ENCODE measurements around the gene EEF1AKMT2.

EEF1AKMT2 gene

GRCh38 chr10:124738441-124738840 lies 53.2 kb downstream of the EEF1AKMT2 start:
- H3K9ac ChIP-seq (ENCODE audit: low read length): peak overlapping the region; percentile 98
- H3K79me2 ChIP-seq (ENCODE audit: insufficient read depth, low read length): peaks cover 99% of the 10 kb centered on the region
- peaks cover 40% of the 10 kb centered on the region for H3F3A ChIP-seq (ENCODE audit: insufficient read depth)
- TF ChIP-seq EZH2phosphoT487 (conservative IDR thresholded peaks at IDR 0.05; ENCODE audit: low read length) (no peak), CTCF (IDR thresholded peaks at IDR 0.05; ENCODE audit: insufficient read depth, low read length, poor library complexity, severe bottlenecking) (no peak)
- no peak overlapping the region for H2AFZ ChIP-seq (ENCODE audit: low read depth, low read length, severe bottlenecking)
- peaks cover 4% of the 10 kb centered on the region; the same call in 1 of the 2 replicates for H4K20me1 ChIP-seq (ENCODE audit: low read depth, low read length)
- H3K4me2 ChIP-seq (ENCODE audit: low read depth, low read length, poor library complexity, severe bottlenecking): peak overlapping the region; percentile 95
- no peaks in the 10 kb centered on the region for H3K9me2 ChIP-seq (replicated peaks; ENCODE audit: insufficient read depth, low read length)
- no peaks in the 10 kb centered on the region for H3K36me3 ChIP-seq (ENCODE audit: low read length)
- no peaks in the 10 kb centered on the region for H3K9me3 ChIP-seq (ENCODE audit: insufficient read depth, low read length)
- peak overlapping the region; percentile 97 for H3K27ac ChIP-seq (ENCODE audit: low read depth, low read length)
- H3K27me3 ChIP-seq (ENCODE audit: low read length): no peaks in the 10 kb centered on the region
- peak overlapping the region; percentile 91 for H3K4me3 ChIP-seq (ENCODE audit: insufficient read depth, low read length, poor library complexity, severe bottlenecking)

GRCh38 chr10:124737708-124738107 lies 54.0 kb downstream of the EEF1AKMT2 start:
- Histone ChIP-seq H3K27ac (ENCODE audit: low read depth, low read length) (peak overlapping the region; percentile 97), H3K4me2 (ENCODE audit: low read depth, low read length, poor library complexity, severe bottlenecking) (peak overlapping the region; percentile 95)
- no peak for TF ChIP-seq EZH2phosphoT487 (conservative IDR thresholded peaks at IDR 0.05; ENCODE audit: low read length)
- TF ChIP-seq CTCF (IDR thresholded peaks at IDR 0.05; ENCODE audit: insufficient read depth, low read length, poor library complexity, severe bottlenecking): no peak

GRCh38 chr10:124737221-124737620 lies 54.5 kb downstream of the EEF1AKMT2 start:
- Histone ChIP-seq H3K9me2 (replicated peaks; ENCODE audit: insufficient read depth, low read length) (no peaks in the 10 kb centered on the region), H3K4me2 (ENCODE audit: low read depth, low read length, poor library complexity, severe bottlenecking) (peak overlapping the region; percentile 95), H3K4me3 (ENCODE audit: insufficient read depth, low read length, poor library complexity, severe bottlenecking) (peak overlapping the region; percentile 26), H4K20me1 (ENCODE audit: low read depth, low read length) (peaks cover 4% of the 10 kb centered on the region; the same call in 1 of the 2 replicates), H3K36me3 (ENCODE audit: low read length) (no peaks in the 10 kb centered on the region), H3K27ac (ENCODE audit: low read depth, low read length) (peak overlapping the region; percentile 97), H3K27me3 (ENCODE audit: low read length) (no peaks in the 10 kb centered on the region), H3K9ac (ENCODE audit: low read length) (peak overlapping the region; percentile 98), H3F3A (ENCODE audit: insufficient read depth) (peaks cover 34% of the 10 kb centered on the region), H3K79me2 (ENCODE audit: insufficient read depth, low read length) (peaks cover 100% of the 10 kb centered on the region), H2AFZ (ENCODE audit: low read depth, low read length, severe bottlenecking) (no peak overlapping the region), H3K9me3 (ENCODE audit: insufficient read depth, low read length) (no peaks in the 10 kb centered on the region)
- TF ChIP-seq CTCF (IDR thresholded peaks at IDR 0.05; ENCODE audit: insufficient read depth, low read length, poor library complexity, severe bottlenecking): no peak
- TF ChIP-seq EZH2phosphoT487 (conservative IDR thresholded peaks at IDR 0.05; ENCODE audit: low read length): no peak

More at GRCh38 chr10:124737708-124738107, 54.0 kb downstream of the EEF1AKMT2 start:
- Histone ChIP-seq H2AFZ (ENCODE audit: low read depth, low read length, severe bottlenecking) (no peak overlapping the region), H3K79me2 (ENCODE audit: insufficient read depth, low read length) (peaks cover 100% of the 10 kb centered on the region), H3K27me3 (ENCODE audit: low read length) (no peaks in the 10 kb centered on the region), H3K9ac (ENCODE audit: low read length) (peak overlapping the region; percentile 98), H3K4me3 (ENCODE audit: insufficient read depth, low read length, poor library complexity, severe bottlenecking) (peak overlapping the region; percentile 26), H3K9me3 (ENCODE audit: insufficient read depth, low read length) (no peaks in the 10 kb centered on the region), H4K20me1 (ENCODE audit: low read depth, low read length) (peaks cover 4% of the 10 kb centered on the region; the same call in 1 of the 2 replicates), H3F3A (ENCODE audit: insufficient read depth) (peaks cover 39% of the 10 kb centered on the region), H3K36me3 (ENCODE audit: low read length) (no peaks in the 10 kb centered on the region), H3K9me2 (replicated peaks; ENCODE audit: insufficient read depth, low read length) (no peaks in the 10 kb centered on the region)

All from SU-DHL-6 (cell line).